Activated CD4-positive, CD25-positive, alpha-beta regulatory T cell treated with anti-CD3 and anti-CD28 coated beads, Interleukin-2, amount 50 U/mL, for 72 hours (primary cell): Measurements from ENCODE around the gene WWTR1.

ENCODE experiments used
- DNase-seq: peaks from one replicate; pipeline ENCODE4 v3.0.0; 2021

The WWTR1 gene

DNA sequence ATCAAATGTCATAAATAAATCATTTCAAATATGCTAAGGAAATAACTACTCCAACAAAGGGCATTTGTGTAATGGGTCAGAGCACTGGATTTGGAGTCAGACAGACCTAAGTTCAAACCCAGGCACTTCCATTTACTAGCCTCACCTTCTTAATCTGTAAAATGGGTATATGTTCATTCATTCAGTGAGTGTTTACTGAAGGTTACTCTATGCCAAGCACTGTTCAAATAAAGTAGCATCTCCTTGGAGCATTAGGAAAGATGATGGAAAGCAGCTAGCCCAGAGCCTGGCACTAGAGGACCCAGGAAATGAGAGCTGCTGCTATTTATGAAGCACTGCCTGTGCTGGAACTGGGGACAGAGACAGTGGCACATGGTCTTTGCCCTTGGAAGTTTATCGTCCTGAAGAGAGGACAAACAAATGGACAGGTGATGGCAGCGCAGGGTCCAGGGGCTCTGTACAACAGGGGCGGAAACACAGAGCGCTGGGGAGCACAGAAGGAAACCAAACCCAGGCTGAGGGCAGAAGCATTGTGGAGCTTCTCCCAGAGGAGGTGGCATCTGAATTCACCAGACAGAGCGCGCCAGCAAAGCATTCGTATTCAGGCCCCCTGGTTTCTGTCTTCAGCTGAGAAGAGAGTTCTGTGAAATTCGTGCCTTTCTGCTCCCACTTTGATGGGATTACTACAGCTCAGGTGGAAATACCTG is 164.4 kb downstream of the WWTR1 start:
- no peak for DNase-seq

DNA sequence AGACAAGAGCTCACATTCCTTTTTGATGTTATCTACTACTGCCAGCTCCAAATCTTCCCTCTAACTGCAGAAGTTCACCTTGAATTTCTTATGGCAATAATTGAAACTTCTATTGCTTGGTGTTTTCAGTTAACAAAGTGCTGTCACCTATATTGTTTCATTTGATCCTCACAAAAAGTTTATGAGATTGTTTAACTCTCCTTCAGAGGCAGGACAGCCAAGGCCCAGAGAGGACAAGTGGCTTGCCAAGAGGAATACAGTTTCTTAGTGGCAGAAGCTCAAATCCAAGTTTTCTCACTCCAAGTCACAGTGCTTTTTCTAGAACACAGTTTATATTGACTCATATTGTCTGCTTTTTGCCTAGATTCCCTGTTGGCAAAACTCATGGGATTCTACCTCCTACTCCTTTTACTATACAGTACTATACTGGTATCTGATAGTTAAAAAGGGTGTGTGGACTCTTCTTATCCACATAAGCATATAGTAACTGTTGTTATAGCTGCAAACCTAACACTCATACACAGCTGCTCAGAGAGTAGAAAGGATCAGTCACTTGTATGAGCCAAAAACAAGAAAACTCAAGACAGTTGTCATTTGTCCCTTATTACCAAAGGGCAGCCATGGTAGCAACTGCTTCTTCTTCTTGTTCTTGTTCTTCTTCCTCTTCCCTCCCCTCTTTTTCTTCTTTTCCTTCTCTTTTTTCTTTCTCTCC is 167.4 kb downstream of the WWTR1 start:
- DNase-seq = no peak

DNA sequence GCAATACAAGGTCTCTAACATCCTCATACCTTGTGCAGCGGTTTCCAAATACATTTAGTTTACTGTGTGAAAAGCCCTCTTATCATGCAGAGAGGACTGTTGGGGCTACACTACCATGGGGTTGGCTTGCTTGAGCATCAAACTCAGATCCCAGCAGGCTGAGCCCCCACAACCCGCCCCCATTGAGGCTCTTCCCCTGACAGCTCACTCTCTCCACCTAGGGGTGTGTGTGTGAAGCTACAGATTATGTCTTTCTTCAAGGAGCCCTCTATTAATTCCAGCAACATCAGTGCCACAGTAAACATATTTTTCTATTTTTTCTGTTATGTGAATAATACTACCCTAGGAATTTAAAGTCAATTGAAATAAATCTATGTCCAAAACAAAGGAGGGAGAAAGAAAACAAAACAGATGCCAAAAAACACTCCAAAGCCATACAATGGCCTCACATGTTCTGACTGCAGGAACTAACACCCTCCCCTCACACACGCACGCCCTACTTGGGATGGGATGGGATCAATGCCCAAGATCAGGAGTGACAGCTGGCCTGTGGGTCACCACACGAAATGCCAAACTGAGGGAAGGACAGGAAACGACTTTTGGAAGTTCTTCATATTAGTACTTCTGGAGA is 168.7 kb downstream of the WWTR1 start:
- no peak for DNase-seq

DNA sequence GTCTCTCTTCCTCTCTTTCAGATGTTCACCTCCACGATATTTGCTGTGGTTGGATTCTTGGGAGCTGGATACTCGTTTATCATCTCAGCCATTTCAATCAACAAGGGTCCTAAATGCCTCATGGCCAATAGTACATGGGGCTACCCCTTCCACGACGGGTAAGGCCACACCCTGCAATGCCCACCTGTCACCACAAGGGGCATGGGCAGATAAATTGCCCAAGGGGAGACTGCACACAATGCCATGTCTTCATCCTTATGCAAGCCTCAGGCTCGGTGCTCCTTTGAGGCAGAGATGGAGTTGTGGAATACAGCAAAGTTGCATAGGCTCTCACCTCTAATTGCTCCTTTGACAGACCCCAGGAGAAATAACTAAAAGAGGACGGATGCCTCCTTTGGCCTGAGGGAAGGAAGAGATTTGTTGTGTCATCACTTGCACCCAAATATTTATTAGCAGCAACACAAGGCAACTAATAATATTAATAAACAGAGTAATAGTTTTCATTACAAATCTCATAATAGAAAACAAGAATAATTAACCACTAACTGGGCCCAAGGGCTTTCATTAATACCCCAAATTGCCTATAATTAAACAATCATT is 170.1 kb downstream of the WWTR1 start:
- DNase-seq = peak; percentile 41

DNA sequence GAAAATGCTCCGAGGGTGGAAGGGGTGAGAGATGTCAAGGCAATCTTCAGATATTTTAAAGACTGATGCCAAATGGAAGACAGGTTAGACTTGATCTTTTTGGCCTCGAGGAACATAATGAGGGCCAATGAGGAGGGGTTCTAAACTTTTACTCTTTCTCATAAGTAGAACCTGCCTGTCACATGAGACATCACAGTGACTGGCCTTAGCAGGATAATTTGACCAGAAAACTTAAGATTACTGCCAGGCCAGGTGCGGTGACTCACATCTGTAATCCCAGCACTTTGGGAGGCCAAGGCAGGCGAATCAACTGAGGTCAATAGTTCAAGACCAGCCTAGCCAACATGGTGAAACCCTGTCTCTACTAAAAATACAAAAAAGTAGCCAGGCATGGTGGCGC is 171.1 kb downstream of the WWTR1 start:
- no peak for DNase-seq

DNA sequence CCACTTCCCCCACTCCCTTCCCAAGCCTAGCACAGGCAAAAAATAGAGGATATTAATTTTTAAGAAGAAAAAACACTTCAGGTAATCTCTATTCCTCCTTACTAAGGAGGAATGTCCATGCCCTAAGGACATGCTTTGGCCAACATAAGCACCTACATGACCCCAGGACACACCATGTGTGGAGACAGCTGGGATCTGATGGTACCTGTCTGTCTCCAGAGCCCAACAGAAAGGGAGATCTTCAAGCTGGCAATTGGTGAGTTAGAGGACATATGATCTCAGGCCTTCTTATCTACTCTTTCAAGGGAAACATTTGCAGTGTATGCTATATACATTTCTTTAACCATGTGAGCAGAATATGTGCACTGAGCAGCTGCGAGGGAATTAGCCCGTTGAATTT is 176.3 kb downstream of the WWTR1 start:
- no peak for DNase-seq

DNA sequence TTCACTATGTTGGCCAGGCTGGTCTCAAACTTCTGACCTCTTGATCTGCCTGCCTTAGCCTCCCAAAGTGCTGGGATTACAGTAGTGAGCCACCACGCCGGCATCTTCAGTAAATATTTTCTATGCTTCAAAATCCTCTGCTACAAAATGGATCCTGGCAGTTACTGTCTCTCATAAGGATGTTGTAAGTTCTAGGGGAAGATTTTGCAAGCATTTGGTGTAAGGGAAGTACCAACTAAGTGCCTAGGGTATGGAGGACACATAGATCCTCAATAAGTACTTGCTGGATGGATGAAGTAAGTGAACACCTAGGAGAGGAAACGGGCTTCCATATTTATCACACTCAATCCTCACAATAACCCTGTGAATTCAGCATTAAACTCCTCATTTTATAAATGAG is 176.8 kb downstream of the WWTR1 start:
- no peak for DNase-seq

DNA sequence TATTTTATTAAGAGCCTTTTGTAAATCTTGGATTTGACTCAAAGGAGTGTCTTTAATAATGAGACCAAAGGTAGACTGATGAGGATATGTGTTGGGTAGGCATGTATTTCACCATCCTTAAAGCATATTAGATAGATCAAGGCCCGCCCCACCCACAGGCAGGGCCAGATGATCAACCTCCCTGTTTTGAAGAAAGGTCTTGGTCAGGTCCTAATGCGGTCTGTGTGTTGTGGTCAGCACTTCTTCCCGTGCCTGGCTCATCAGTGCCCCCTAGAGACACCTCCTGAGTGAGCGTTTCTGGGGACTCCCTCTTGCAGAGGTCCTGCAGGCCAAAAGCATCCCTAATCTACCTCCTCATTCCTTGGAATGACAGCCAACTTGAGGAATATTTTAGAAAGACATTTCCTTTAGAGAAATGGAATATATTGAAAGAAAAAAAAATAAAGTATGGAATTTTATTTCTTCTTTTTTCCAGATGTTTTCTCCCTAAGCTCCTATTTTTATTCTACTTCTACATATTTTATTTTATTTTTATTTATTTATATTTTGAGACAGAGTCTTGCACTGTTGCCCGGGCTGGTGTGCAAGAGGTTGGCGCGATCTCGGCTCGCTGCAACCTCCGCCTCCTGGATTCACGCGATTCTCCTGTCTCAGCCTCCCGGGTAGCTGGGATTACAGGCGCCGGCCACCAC is 177.4 kb downstream of the WWTR1 start:
- DNase-seq = peak; percentile 48

DNA sequence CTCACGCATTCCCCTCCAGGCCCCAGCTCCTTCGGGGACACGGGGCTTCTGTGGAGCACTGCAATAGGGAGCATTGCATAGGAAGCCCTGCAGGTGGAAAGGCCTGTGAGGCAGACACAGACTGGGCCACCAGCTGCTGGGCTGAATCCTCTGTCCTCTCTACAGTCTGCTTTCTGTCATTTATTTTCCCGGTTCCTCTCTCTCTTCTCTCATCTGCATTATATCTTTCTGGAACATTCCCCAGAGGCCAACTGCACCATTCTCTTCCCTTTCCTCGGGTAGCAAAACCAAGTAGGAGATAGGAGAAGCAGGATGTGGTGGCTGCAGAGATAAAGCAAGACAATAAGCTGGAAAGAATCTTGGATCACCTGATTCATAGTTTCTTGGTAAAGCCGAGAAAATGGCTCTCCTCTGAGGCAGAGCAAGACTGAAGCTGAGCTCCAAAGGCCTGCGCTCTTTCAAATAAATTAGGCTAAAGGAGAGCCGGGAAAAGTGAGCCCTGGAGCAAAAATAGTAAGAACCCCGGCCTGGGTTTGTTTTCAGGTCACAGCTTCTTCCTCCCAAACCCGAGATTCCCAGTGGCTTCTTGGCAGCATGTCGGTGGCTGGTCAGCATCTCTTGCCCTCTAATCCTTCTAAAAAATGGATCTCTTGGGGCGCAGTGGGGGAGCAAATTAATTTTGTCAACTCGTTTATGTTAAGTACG is 178.1 kb downstream of the WWTR1 start:
- DNase-seq = no peak

DNA sequence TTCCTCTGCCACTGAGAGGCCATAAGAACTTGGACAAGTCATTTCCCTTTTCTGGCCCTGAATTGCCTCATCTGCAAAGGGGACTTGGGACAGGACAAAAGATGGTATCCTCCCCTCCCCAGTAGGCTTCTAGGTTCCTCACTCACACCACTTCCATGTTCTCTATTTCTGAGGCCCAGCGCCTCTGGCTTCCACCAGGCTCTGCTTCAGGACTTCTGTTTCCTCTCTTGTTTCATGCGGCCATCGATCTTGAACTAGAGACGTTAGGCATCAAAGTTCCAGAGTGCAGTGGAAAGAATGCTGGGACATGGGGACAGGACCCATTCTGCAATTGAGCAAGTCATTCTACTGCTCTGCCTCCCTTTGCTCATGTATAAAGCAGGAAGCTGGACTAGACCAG is 181.6 kb downstream of the WWTR1 start:
- no peak for DNase-seq

DNA sequence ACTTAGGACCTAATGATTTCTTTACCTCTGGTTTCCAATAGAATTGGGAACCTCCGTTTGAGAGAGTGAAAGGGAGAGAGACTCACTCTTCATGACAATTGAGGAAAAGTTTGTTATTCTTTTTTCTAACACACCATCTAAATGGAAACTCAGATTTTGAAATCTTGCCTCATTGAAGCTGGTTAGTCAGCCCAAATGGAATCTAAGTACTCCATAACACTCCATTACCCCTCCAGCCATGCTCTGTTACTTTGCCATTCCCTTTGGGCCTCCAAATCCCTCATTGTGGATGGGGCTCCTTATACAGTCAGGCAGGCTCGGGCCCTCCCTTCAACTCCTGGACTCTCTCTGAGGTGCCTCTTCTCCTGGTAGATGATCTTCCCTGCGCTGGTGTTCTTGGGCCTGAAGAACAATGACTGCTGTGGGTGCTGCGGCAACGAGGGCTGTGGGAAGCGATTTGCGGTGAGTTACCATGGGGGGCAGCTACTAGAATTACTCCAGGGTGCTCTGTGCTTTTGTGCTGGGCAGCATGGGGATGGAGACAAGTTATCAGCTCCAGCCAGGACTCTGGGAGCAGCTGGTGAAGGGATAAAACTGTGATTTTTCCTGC is 182.3 kb downstream of the WWTR1 start:
- DNase-seq = no peak

DNA sequence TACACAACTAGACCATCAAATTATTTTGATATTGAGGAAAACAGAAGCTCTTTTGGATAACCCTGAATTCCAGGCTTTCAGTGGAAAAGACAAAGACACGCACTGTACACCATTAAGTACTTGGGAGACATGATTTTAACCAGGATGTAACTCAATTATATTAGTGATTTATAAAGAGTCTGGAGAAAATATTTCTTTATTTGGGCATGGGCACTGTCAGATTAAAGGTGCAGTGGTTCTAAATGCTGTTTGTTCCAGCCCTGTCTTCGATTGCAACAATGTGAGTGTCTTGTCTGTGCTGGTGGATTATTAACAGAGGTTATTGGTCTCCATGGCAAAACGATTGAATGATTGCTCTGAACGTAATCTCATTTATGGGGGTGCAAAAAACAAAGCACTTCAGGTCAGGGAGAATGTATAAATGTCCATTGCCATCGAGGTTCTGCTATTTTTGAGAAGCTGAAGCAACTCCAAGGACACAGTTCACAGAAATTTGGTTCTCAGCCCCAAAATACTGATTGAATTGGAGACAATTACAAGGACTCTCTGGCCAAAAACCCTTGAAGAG is 183.5 kb downstream of the WWTR1 start, which contains the start of gene TM4SF4:
TM4SF4 (plus strand) TSS at position 448 of the 568 bp plus-strand sequence. CDS start 181 bp downstream, outside the sequence.
- no peak for DNase-seq

DNA sequence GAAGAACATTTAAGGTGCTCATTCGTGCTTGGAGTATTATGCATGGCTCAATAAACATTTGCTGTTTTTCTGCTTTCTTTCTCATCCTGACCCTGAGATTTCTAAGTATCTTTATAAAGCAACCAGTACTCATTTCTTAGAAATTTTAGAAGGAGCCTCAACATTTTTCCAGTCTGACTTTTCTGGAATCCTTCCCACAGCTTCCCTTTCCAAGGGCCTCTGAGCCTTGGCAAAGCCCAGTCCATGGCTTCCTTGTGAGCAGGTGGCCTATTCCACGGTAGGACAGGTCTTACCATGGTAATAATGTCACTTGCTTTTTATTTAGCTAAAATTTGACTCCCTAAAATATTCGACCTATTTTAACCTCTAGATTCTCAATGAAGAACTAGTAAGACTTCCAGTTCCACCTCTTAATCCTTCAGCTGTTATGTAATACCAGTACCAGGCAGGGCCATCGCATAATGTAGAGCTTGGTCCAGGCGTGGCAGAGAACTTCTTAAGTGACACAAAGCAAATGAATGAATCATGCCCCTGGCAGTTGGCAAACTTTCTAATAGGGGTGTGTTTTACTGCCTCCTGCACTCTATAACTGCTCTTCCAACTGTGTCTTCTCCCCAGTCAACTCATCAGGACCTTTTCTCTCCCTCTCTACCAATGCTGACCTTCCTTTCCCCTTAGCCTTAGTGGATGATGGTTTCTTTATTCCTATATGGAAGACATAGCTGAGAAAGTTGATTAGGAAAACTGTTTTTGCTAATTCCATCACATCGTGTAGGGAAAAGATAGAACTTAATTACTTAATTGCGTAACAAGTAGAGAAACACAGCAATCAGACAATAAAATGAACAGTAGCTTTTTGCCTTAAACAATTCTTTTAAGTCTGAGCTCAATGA is 184.2 kb downstream of the WWTR1 start:
- DNase-seq = no peak

DNA sequence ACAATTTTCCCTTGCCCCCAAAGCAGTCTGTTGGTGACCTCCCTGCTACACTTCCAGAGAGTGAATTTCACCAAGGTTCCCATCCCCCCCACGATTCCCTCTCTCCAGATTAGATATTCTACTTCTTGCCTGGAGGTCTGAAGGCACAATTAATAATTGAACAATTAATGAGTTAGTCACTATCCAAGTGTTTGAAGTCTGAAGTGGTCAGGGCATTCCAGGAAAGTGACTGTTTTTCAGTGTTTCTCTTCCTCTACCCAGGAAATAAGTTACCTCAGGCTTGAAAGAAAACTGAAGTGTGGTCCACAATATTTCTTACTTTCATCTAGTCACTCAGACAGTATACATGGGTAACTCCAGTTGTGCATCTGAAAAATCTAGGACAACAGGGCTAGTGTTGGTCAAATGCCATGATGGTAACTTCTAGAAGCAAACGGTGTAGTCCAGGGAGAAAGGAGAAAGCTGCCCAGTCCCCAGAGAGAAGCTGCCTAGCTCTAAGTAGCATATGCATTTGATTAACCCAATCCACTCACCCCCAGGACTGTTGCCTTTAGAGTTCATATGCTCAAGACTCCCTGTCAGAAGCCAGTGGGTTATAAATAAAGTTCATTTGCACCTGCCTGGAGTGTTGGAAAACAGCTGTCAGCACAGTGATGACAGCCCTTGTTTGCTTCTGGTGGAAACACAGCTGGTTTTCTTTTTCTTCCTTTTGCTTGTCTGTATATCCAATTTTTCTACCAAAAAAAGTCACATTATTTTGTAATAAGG is 185.6 kb downstream of the WWTR1 start:
- DNase-seq = no peak

DNA sequence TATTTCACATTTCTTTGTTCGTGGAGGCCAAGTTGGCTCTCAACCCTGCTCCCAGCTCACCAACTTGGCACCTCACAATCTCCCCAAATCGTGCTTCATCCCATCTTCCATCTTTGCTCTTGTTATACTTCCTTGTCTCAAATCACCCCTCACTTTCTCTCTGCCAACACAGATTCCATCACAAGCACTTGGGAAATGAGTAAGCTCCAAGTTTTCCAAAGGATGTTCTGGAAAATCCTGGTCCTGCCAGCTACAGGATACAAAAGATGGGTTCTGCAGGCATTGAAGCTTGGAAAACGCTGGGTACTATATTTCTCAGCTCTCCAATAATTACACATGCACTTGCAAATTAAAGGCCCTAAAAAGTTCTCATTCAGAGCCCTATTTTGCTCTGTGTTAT is 187.4 kb downstream of the WWTR1 start:
- no peak for DNase-seq

DNA sequence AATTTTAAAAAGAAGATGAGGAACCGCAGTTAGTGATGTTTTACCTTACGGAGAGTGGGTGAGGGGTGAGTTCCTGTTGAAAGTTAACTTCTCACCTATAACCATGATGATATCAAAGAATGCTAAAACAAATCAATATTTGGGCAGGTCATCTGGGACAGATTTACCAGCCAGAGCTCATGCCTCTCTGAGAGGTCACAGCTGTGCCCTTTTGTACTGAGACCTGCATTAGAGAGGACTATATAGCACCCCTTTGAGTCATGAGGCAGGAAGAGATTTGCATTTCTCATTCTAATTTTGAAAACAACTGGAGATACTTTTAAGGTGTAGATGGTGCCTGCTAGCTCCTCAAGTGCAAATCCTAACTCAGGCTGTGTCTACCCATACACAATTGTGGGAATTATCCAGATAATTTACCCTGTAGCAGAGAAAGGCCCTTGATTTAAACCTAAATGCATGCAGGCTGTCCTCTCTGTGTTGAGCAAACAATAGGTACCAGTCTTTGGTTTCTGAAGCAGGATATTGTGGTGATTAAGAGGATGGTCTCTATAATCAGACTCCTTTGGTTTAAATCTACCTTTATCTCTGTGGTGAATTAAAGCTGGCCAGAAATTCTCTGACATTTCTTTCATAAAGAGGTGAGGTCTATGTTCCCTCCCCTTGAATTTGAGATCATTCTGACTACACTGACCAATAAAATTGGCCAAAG is 189.2 kb downstream of the WWTR1 start:
- no peak for DNase-seq
